Lower lobe of right lung (tissue), 2 donors: ENCODE results near the gene CLIP1. TPM values are rescaled to one million over a fixed set of nuclear protein-coding genes. Genes with fewer than 3 reads are reported as not detected.

Experiments used
- ATAC-seq, 2 donors: fragments of 200-7000 bp; cut with Tn5 transposase; one replicate each; pipeline ENCODE4 v1.9.1; 2020 to 2022; ENCODE audit warnings: mild to moderate bottlenecking in 2 of 2, moderate library complexity in 2 of 2
- DNase-seq: peaks from one replicate; pipeline ENCODE4 v3.0.0-alpha.2; 2020
- H3K27ac ChIP-seq: fragments of 200-600 bp; one replicate; pipeline ENCODE4 v1.8.0; 2022
- H3K27me3 ChIP-seq: fragments of 200-600 bp; one replicate; pipeline ENCODE4 v1.8.0; 2022; ENCODE audit warnings: low read depth
- H3K36me3 ChIP-seq: fragments of 200-600 bp; one replicate; pipeline ENCODE4 v1.8.0; 2022; ENCODE audit warnings: mild to moderate bottlenecking
- H3K4me1 ChIP-seq: fragments of 200-600 bp; one replicate; pipeline ENCODE4 v1.8.0; 2022
- H3K4me3 ChIP-seq: fragments of 200-600 bp; one replicate; pipeline ENCODE4 v1.8.0; 2022; ENCODE audit warnings: mild to moderate bottlenecking
- H3K9me3 ChIP-seq: fragments of 200-600 bp; one replicate; pipeline ENCODE4 v1.8.0; 2022
- intact Hi-C: fragments of 100-400 bp; cut with DNase I; formaldehyde crosslinking; loops from one replicate; pipeline ENCODE4 v1.11.0; 2022
- total RNA-seq: library from RNA; stranded (reverse); fragmentation: NEBNext Ultra II Directional; extraction: Animal tissue kit (Norgen Biotek cat#: 25700); gene quantifications from one replicate; pipeline ENCODE4 v1.2.1, GENCODE V29; 2021
- TF ChIP-seq, protein P1 (sequence below): fragments of 200-600 bp; IDR thresholded peaks from one replicate; pipeline ENCODE4 v1.8.0; 2022; ENCODE audit warnings: antibody characterized with exemption, mild to moderate bottlenecking
- donor health status: DM: no; HTN: yes; CAD: no; lungs with severe emphysema.

CLIP1 gene
- total RNA-seq, 1 donor from 2014 or later: 78.2 TPM

DNA sequence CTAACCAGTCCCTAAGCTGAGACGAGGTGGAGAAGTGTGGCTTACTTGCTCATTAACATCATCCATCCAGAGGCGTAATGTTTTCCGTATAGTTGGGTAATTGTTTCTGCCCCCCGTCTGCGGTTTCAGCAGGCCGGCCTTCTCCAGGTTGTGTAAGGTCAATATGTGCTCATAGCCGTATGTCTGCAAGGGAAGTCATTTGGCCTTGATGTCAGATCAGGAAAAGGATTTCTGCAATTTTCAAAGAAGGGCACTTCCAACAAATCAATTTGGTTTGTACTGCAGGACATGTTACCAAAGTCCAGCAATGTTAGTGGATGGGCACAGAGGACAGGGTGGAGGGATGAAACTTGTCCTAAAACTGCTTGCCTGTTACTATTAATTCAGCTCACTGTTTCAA lies 186.7 kb downstream of the CLIP1 start:
- TF ChIP-seq, protein P1, sequence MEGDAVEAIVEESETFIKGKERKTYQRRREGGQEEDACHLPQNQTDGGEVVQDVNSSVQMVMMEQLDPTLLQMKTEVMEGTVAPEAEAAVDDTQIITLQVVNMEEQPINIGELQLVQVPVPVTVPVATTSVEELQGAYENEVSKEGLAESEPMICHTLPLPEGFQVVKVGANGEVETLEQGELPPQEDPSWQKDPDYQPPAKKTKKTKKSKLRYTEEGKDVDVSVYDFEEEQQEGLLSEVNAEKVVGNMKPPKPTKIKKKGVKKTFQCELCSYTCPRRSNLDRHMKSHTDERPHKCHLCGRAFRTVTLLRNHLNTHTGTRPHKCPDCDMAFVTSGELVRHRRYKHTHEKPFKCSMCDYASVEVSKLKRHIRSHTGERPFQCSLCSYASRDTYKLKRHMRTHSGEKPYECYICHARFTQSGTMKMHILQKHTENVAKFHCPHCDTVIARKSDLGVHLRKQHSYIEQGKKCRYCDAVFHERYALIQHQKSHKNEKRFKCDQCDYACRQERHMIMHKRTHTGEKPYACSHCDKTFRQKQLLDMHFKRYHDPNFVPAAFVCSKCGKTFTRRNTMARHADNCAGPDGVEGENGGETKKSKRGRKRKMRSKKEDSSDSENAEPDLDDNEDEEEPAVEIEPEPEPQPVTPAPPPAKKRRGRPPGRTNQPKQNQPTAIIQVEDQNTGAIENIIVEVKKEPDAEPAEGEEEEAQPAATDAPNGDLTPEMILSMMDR: no peak
- Histone ChIP-seq H3K27me3 (no peaks in the 10 kb centered on the region), H3K27ac (no peak overlapping the region), H3K9me3 (no peaks in the 10 kb centered on the region), H3K4me1 (no peaks in the 10 kb centered on the region), H3K4me3 (no peak overlapping the region), H3K36me3 (peaks cover 95% of the 10 kb centered on the region)
- intact Hi-C loops: no loop called here
- no peak for DNase-seq
- ATAC-seq: no peak

DNA sequence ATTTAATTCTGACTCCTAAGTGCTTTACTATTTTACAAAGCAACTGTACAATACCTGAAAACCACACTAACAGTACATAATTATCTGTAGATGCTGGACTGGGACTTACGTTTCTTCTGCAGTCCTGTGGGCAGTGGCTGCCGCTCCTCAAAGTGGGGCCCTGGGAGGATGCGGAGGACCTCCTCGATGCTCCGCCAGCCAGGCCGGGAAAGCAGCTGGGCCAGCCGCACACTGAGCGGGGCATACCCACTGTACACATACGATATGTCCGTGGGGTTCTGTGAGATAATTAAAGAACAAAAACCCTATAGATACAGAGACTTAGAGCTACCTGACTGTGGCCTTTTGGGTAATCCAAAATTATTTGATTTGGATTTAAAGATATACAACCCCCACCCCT lies 189.8 kb downstream of the CLIP1 start:
- H3K27ac ChIP-seq: no peak overlapping the region
- DNase-seq: no peak

DNA sequence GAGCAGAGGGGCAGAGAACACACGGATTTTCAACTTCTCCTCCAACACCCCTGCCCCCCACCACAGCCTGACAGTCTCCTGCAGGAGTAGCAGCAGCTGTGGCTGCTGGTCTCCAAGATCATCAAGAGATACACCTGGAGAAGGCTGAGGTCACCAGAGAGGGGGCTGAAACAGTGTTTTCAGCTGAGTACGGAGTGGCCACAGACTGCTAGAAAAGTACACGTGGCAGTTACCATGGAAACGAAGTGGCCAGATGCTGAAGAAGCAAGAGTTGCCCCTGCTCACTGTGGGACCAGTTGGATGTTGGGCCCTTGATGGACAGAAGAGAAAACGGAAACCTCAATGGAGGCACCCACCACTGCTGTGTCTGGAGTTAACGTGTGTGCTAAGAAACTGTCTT lies 191.7 kb downstream of the CLIP1 start:
- Histone ChIP-seq H3K9me3 (no peaks in the 10 kb centered on the region), H3K36me3 (peaks cover 70% of the 10 kb centered on the region), H3K4me3 (no peak overlapping the region), H3K4me1 (peaks cover 10% of the 10 kb centered on the region), H3K27me3 (no peaks in the 10 kb centered on the region), H3K27ac (no peak overlapping the region)
- DNase-seq (no peak), ATAC-seq (no peak)
- TF ChIP-seq, protein P1: no peak
- intact Hi-C loops: no loop called here

More for the DNA sequence above, 189.8 kb downstream of the CLIP1 start:
- no peak for ATAC-seq
- peaks cover 89% of the 10 kb centered on the region for H3K36me3 ChIP-seq
- H3K4me3 ChIP-seq: no peak overlapping the region
- intact Hi-C loops: no loop called here
- TF ChIP-seq, protein P1: no peak
- no peaks in the 10 kb centered on the region for H3K27me3 ChIP-seq
- H3K9me3 ChIP-seq: no peaks in the 10 kb centered on the region
- H3K4me1 ChIP-seq: no peaks in the 10 kb centered on the region

DNA sequence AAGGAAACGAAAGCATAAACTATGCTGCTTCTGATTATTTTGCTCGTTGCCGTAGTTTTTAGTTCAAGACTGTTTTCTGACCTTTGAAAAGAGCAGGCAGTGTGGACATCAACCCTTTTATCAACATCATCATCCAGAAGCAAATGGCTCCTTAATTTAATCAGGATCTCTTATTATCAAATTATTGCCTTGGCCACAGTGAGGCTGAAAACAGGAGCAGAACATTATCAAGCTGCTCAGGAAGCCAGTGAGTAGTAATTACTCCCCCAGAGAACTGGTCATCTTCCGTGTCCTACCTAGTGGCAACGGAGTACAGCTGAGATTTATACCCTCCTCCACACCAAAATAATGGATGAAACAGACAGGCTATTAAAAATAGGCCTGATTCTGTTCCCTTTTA lies 194.4 kb downstream of the CLIP1 start:
- DNase-seq (no peak), ATAC-seq (no peak)

DNA sequence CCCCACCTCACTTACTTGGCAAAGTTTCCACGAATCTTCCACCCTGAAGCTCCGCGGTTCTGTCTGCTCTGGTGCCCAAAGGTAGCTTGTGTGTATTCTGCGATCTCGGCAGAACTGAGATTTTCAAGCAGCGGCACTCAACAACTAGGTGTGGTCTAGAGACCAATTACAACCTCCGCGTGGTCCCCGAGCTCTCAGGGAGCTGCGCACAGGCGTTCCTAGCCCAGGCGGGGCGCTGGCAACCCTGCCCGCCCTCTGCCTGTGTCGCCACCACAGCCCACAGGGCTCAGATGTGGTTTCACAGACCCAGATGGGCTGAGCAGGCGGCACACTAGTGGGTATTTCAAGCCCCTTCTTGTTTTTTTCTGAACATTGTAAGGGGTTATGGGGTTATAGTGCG lies 195.1 kb downstream of the CLIP1 start:
- intact Hi-C loops: no loop called here
- DNase-seq (peak; percentile 52), ATAC-seq (no peak)
- TF ChIP-seq, protein P1: no peak
- Histone ChIP-seq H3K27ac (no peak overlapping the region), H3K4me1 (peaks cover 22% of the 10 kb centered on the region), H3K36me3 (peaks cover 58% of the 10 kb centered on the region), H3K27me3 (no peaks in the 10 kb centered on the region), H3K4me3 (no peak overlapping the region), H3K9me3 (no peaks in the 10 kb centered on the region)

More for the DNA sequence above, 194.4 kb downstream of the CLIP1 start:
- Histone ChIP-seq H3K4me1 (peaks cover 22% of the 10 kb centered on the region), H3K27me3 (no peaks in the 10 kb centered on the region), H3K27ac (no peak overlapping the region), H3K36me3 (peaks cover 58% of the 10 kb centered on the region), H3K9me3 (no peaks in the 10 kb centered on the region), H3K4me3 (no peak overlapping the region)
- intact Hi-C loops: no loop called here
- TF ChIP-seq, protein P1: no peak
